Ovary (tissue), 9 donors: ENCODE measurements around the gene C1QL2. TPM values are rescaled to one million over a fixed set of nuclear protein-coding genes. Genes with fewer than 3 reads are reported as not detected.

Experiments used
- DNase-seq, 5 donors: peaks; one replicate each; pipeline ENCODE4 v3.0.0-alpha.2; 2019 to 2020
- H3K27ac ChIP-seq, 2 donors: fragments of 200-600 bp; one replicate each; pipeline versions ENCODE4 v1.5.1 to v1.8.0; 2019 to 2022
- H3K27me3 ChIP-seq: fragments of 200-600 bp; one replicate; pipeline ENCODE4 v1.8.0; 2022
- H3K36me3 ChIP-seq: fragments of 200-600 bp; sonication (generic); one replicate; pipeline ENCODE4 v1.5.1; 2019
- H3K4me1 ChIP-seq: one replicate; pipeline ENCODE4 v1.8.1; 2013; ENCODE audit warnings: mild to moderate bottlenecking, moderate library complexity; ENCODE audit not compliant: insufficient read depth
- H3K4me3 ChIP-seq: fragments of 200-600 bp; sonication (generic); one replicate; pipeline ENCODE4 v1.5.1; 2017
- H3K9me3 ChIP-seq, 2 donors: fragments of 200-600 bp in 1 of 2; sonication (generic) in 1 of 2; one replicate each; pipeline versions ENCODE4 v1.5.1 to v1.8.1; 2013 to 2019; ENCODE audit warnings: mild to moderate bottlenecking in 1 of 2, moderate library complexity in 1 of 2
- CTCF ChIP-seq, 3 donors: fragments of 450-650 bp in 2 of 3; fragments of 200-600 bp in 1 of 3; IDR thresholded peaks; one replicate each; pipeline versions ENCODE4 v1.5.1 to v1.8.0; 2016 to 2022; ENCODE audit warnings: antibody characterized with exemption in 3 of 3, mild to moderate bottlenecking in 1 of 3
- EP300 ChIP-seq: sonication (generic); formaldehyde crosslinking; IDR thresholded peaks from one replicate; pipeline ENCODE4 v1.6.1; 2017; ENCODE audit warnings: antibody characterized with exemption
- POLR2A ChIP-seq: fragments of 450-650 bp; IDR thresholded peaks from one replicate; pipeline ENCODE4 v1.6.1; 2017; ENCODE audit warnings: antibody characterized with exemption, mild to moderate bottlenecking, moderate library complexity
- WGBS, 3 donors: extraction: QIAGEN DNeasy Blood & Tissue Kit in 1 of 3; methylation state at CpG; one replicate each; pipeline versions ENCODE4 v1.1.5 to v1.1.7; 2013 to 2017; 5-methylcytosine and 5-hydroxymethylcytosine counted together
- intact Hi-C, 4 donors: fragments of 100-400 bp; cut with DNase I; formaldehyde crosslinking; loops; one replicate each; pipeline versions ENCODE4 v1.11.0 to v1.15.1; 2022 to 2023
- polyA plus RNA-seq, 2 donors: library from polyadenylated mRNA; stranded (reverse); fragments of 200-250 nt in 1 of 2; fragments of 350-450 nt in 1 of 2; fragmentation: Illumina TruSeq in 1 of 2; extraction: RNeasy Lipid Tissue Mini Kit (QIAGEN cat#74804) in 1 of 2; gene quantifications; one replicate each; pipeline ENCODE4 v1.2.3, GENCODE V29; 2013 to 2014
- total RNA-seq, 7 donors: library from RNA; depleted of rRNA in 2 of 7; stranded (reverse); fragments of >200 nt in 2 of 7; fragmentation: NEBNext Ultra II Directional in 3 of 7; extraction: Animal tissue kit (Norgen Biotek cat#: 25700) in 3 of 7; gene quantifications; one replicate each; pipeline versions ENCODE4 v1.1.0 to v1.2.4, GENCODE V29; 2016 to 2023
- donor health status: DM: no; HTN: no; CAD: no; lungs with moderate emphysema.
- donor health status: DM: no; HTN: no; CAD: no.
- donor health status: Bipolar disorder and iron deficiency.
- donor health status: DM: yes; HTN: yes; CAD: no.
- donor health status: DM: no; HTN: no; CAD: no.
- donor health status: DM: yes; HTN: yes; CAD: no.

Gene C1QL2
- total and polyA plus RNA-seq, 9 donors, result 0.10 to 0.23 (median 0.17) TPM; not detected in 5

GRCh38 chr2:119180892-119181291 lies 22.3 kb upstream of the C1QL2 start:
- no peak for TF ChIP-seq EP300
- TF ChIP-seq CTCF (IDR thresholded peaks at IDR 0.05), result no peak
- no peak for TF ChIP-seq POLR2A
- WGBS, 3 donors, result 55 to 62% (median 57%) methylated on average over 5 of the region's 5 CpGs
- Histone ChIP-seq H3K27ac (no peak overlapping the region), H3K36me3 (no peaks in the 10 kb centered on the region), H3K4me1 (no peaks in the 10 kb centered on the region), H3K27me3 (no peaks in the 10 kb centered on the region), H3K4me3 (no peak overlapping the region), H3K9me3 (no peaks in the 10 kb centered on the region)
- peak in 1 of 5 donors; percentile 19 for DNase-seq
- intact Hi-C loops, result no loop called here

- no peak overlapping the region for H3K4me3 ChIP-seq
- intact Hi-C loops, result no loop called here
- TF ChIP-seq CTCF (IDR thresholded peaks at IDR 0.05), result no peak
- no peak for TF ChIP-seq EP300
- no peak for TF ChIP-seq POLR2A
- H3K27ac ChIP-seq, result no peak overlapping the region
- H3K9me3 ChIP-seq, result no peaks in the 10 kb centered on the region
- H3K36me3 ChIP-seq, result no peaks in the 10 kb centered on the region
- no peaks in the 10 kb centered on the region for H3K4me1 ChIP-seq
- DNase-seq, result no peak
- H3K27me3 ChIP-seq, result no peaks in the 10 kb centered on the region
- WGBS, 3 donors, result 81 to 95% (median 82%) methylated on average over 7 of the region's 7 CpGs
Observed at GRCh38 chr2:119179991-119180390, 21.4 kb upstream of the C1QL2 start.

- Histone ChIP-seq H3K27ac (no peak overlapping the region), H3K27me3 (no peaks in the 10 kb centered on the region), H3K36me3 (no peaks in the 10 kb centered on the region), H3K4me1 (no peaks in the 10 kb centered on the region), H3K9me3 (no peaks in the 10 kb centered on the region), H3K4me3 (no peak overlapping the region)
- intact Hi-C loops, result no loop called here
- WGBS, 3 donors, result 57 to 80% (median 60%) methylated on average over 2 of the region's 2 CpGs
- DNase-seq, result no peak
- TF ChIP-seq CTCF (IDR thresholded peaks at IDR 0.05) (no peak), EP300 (no peak), POLR2A (no peak)
Observed at GRCh38 chr2:119179202-119179601, 20.7 kb upstream of the C1QL2 start.

- intact Hi-C loops, result no loop called here
- Histone ChIP-seq H3K4me3 (no peak overlapping the region), H3K27ac (no peak overlapping the region), H3K27me3 (no peaks in the 10 kb centered on the region), H3K36me3 (no peaks in the 10 kb centered on the region), H3K4me1 (no peaks in the 10 kb centered on the region), H3K9me3 (no peaks in the 10 kb centered on the region)
- DNase-seq, result no peak
- WGBS, 3 donors, result 85 to 97% (median 96%) methylated on average over 6 of the region's 6 CpGs
- TF ChIP-seq CTCF (IDR thresholded peaks at IDR 0.05) (no peak), EP300 (no peak), POLR2A (no peak)
Observed at GRCh38 chr2:119178776-119179175, 20.2 kb upstream of the C1QL2 start.

- intact Hi-C loops, result no loop called here
- 63 to 76% (median 68%) methylated on average over 4 of the region's 4 CpGs for WGBS, 3 donors
- H3K4me1 ChIP-seq, result no peaks in the 10 kb centered on the region
- H3K27me3 ChIP-seq, result no peaks in the 10 kb centered on the region
- H3K9me3 ChIP-seq, result no peaks in the 10 kb centered on the region
- no peak overlapping the region for H3K4me3 ChIP-seq
- DNase-seq, result no peak
- TF ChIP-seq CTCF (IDR thresholded peaks at IDR 0.05), result no peak
- H3K27ac ChIP-seq, result no peak overlapping the region
- H3K36me3 ChIP-seq, result no peaks in the 10 kb centered on the region
Observed at GRCh38 chr2:119177838-119178190, 19.3 kb upstream of the C1QL2 start.
